Left ventricle myocardium inferior (tissue), 1 donor: Measurements from ENCODE around the gene TANC1. TPM values are rescaled to one million over a fixed set of nuclear protein-coding genes. Genes with fewer than 3 reads are reported as not detected.

ENCODE experiments used
- DNase-seq: peaks from one replicate; pipeline ENCODE4 v3.0.0-alpha.2; 2020
- H3K27ac ChIP-seq: fragments of 200-600 bp; replicated peaks from 2 replicates; pipeline ENCODE4 v1.8.0; 2021
- H3K27me3 ChIP-seq: fragments of 200-600 bp; 2 replicates; pipeline ENCODE4 v1.8.0; 2021; ENCODE audit warnings: low read depth
- H3K36me3 ChIP-seq: fragments of 200-600 bp; 2 replicates; pipeline ENCODE4 v1.8.0; 2021
- H3K4me1 ChIP-seq: fragments of 200-600 bp; 2 replicates; pipeline ENCODE4 v1.8.0; 2021
- H3K4me3 ChIP-seq: fragments of 200-600 bp; 2 replicates; pipeline ENCODE4 v1.8.0; 2021; ENCODE audit warnings: mild to moderate bottlenecking, moderate library complexity
- H3K9me3 ChIP-seq: fragments of 200-600 bp; replicated peaks from 2 replicates; pipeline ENCODE4 v1.8.0; 2021
- intact Hi-C: fragments of 100-400 bp; cut with micrococcal nuclease; formaldehyde crosslinking; loops from one replicate; pipeline ENCODE4 v1.11.0; 2022
- total RNA-seq: library from RNA; stranded (reverse); fragmentation: NEBNext Ultra II Directional; extraction: Animal tissue kit (Norgen Biotek cat#: 25700); gene quantifications from one replicate; pipeline ENCODE4 v1.2.1, GENCODE V29; 2021
- TF ChIP-seq, protein P1 (sequence below): fragments of 200-600 bp; IDR thresholded peaks from 2 replicates; pipeline ENCODE4 v1.8.0; 2021; ENCODE audit warnings: antibody characterized with exemption, mild to moderate bottlenecking, borderline replicate concordance
- donor health status: DM: no; HTN: yes; CAD: no; lungs with severe emphysema.

TANC1 gene
- total RNA-seq, 1 donor from 2014 or later, result 59.7 TPM

DNA sequence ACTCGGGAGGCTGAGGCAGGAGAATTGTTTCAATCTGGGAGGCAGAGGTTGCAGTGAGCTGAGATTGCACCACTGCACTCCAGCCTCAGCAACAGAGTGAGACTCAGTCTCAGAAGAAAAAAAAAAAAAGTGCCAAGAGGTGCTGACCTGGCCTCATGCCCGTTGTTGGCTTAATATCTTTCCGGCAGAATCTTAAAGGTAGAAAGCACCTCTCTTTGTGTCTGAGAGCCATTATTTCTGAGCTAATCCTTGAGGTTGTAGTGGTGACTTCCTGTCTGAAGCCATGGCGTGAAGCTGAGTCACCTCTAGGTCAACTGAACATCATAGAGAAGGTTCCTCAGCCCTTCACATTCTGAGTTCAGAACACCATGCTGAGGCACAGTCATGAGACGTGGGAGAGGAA is 257.6 kb downstream of the TANC1 start:
- TF ChIP-seq, protein P1, sequence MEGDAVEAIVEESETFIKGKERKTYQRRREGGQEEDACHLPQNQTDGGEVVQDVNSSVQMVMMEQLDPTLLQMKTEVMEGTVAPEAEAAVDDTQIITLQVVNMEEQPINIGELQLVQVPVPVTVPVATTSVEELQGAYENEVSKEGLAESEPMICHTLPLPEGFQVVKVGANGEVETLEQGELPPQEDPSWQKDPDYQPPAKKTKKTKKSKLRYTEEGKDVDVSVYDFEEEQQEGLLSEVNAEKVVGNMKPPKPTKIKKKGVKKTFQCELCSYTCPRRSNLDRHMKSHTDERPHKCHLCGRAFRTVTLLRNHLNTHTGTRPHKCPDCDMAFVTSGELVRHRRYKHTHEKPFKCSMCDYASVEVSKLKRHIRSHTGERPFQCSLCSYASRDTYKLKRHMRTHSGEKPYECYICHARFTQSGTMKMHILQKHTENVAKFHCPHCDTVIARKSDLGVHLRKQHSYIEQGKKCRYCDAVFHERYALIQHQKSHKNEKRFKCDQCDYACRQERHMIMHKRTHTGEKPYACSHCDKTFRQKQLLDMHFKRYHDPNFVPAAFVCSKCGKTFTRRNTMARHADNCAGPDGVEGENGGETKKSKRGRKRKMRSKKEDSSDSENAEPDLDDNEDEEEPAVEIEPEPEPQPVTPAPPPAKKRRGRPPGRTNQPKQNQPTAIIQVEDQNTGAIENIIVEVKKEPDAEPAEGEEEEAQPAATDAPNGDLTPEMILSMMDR, result no peak
- H3K27me3 ChIP-seq, result no peaks in the 10 kb centered on the region
- no peak for DNase-seq
- H3K4me3 ChIP-seq, result no peak overlapping the region
- peaks cover 96% of the 10 kb centered on the region for H3K36me3 ChIP-seq
- intact Hi-C loops, result no loop called here
- H3K4me1 ChIP-seq, result peaks cover 78% of the 10 kb centered on the region
- H3K9me3 ChIP-seq, result no peaks in the 10 kb centered on the region
- peak overlapping the region; percentile 79 for H3K27ac ChIP-seq

DNA sequence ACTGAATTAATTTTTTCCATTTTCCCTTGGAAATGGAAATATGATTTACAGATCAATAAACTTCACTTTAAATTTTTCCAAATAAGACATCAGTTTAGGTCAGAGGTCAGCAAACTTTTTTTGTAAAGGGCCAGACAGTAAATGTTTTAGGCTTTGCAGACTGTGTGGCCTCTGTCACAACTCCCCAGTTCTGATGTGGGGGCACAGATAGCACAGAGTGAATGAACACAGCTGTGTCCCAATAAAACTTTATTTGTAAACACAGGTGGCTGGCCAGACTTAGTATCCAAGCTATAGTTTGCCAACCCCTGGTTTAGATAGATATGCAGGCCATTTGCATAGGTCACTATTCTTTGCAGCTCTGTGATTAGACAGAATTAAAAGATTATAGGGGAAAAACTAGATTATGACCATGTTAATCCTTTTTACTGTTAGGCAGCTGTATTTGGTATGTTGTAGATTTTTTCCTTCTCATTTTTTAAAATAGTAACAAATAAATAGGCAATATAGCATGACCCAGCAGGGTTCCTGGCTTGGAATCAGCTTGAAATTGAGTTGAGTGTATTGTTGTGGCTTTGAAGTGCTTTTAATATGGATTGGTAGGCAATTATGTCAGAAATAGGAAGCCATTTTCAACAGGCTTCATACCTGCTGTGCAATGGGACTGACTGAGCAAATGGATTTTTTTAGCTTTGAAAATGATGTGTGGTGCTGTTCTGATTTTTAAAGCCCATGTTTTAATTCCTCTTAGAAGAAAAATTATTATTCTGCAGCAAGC is 258.4 kb downstream of the TANC1 start:
- intact Hi-C loops, result no loop called here
- Histone ChIP-seq H3K4me1 (peaks cover 78% of the 10 kb centered on the region), H3K27me3 (no peaks in the 10 kb centered on the region), H3K36me3 (peaks cover 91% of the 10 kb centered on the region), H3K9me3 (no peaks in the 10 kb centered on the region), H3K27ac (peak overlapping the region; percentile 79), H3K4me3 (no peak overlapping the region)
- TF ChIP-seq, protein P1, result no peak
- DNase-seq, result no peak

DNA sequence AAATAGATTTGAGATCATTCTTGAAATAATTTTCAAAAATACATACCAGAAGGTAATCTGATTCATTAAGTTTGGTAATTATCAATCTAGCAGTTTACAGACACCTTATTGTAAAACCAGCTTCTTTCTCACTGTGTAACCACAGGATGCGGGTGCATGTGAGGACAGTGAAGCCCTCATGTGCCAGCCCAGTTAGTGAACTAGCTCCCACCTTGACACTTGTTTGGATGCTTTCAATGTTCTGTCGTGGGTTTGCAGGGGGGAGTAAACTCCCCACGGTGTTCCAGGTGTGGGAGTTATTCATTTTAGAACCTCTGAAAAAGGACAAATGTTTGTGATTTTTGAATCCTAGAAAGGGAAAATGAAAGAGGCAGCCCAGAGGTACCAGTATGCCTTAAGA is 259.0 kb downstream of the TANC1 start:
- intact Hi-C loops, result no loop called here
- Histone ChIP-seq H3K4me1 (peaks cover 84% of the 10 kb centered on the region), H3K36me3 (peaks cover 84% of the 10 kb centered on the region)

DNA sequence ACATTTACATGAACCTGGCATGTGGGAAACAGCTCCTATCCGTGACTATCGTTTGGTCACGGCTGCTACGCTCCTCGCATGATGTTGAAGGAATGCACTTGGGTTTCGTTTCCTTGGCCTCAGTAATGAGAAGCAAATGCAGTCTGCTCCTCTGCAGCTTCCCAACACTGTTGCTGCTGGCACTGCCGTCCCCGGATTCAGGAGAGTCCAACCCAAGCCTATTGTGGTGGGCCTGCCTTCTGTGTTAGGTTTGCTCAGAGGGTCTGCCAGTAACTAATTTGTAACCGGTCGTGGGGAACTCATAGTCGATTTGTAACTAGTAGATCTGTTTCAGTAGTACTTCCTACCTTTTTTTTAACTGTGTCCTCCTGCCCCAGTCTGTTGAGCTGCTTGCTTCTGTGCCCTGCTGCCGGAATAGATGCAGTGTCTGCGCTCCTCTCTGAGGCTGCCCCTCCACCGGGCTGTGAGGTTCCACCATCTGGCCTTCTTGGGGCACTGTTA is 259.7 kb downstream of the TANC1 start:
- Histone ChIP-seq H3K4me3 (no peak overlapping the region), H3K4me1 (peaks cover 91% of the 10 kb centered on the region), H3K9me3 (no peaks in the 10 kb centered on the region), H3K27me3 (no peaks in the 10 kb centered on the region), H3K36me3 (peaks cover 77% of the 10 kb centered on the region), H3K27ac (peak overlapping the region; percentile 79)
- DNase-seq, result no peak
- TF ChIP-seq, protein P1, result no peak
- intact Hi-C loops, result no loop called here

More for the DNA sequence above, 259.0 kb downstream of the TANC1 start:
- no peak for DNase-seq
- Histone ChIP-seq H3K9me3 (no peaks in the 10 kb centered on the region), H3K27ac (peak overlapping the region; percentile 79), H3K4me3 (no peak overlapping the region), H3K27me3 (no peaks in the 10 kb centered on the region)
- TF ChIP-seq, protein P1, result no peak

DNA sequence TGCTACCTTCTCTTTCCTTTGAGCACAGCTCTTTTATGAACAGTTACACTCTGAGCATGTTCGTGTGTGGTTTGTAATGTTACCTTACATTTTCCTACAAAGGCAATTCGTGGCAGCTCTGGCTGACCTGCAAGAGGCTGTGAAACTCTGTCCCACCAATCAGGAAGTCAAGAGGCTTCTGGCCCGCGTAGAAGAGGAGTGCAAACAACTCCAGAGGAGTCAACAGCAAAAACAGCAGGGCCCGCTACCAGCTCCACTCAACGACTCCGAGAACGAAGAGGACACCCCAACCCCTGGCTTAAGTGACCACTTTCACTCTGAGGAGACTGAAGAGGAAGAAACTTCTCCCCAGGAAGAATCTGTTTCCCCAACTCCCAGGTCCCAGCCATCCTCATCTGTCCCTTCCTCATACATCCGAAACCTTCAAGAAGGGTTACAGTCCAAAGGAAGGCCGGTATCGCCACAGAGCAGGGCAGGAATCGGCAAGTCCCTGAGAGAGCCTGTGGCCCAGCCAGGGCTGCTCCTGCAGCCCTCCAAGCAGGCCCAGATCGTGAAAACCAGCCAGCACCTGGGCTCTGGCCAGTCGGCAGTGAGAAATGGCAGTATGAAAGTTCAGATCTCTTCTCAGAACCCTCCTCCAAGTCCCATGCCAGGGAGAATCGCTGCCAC is 261.2 kb downstream of the TANC1 start:
- no peak for DNase-seq
- no peaks in the 10 kb centered on the region for H3K27me3 ChIP-seq
- peaks cover 82% of the 10 kb centered on the region for H3K4me1 ChIP-seq
- H3K9me3 ChIP-seq, result no peaks in the 10 kb centered on the region
- H3K27ac ChIP-seq, result peak overlapping the region; percentile 79
- H3K36me3 ChIP-seq, result peaks cover 76% of the 10 kb centered on the region
- intact Hi-C loops, result no loop called here
- TF ChIP-seq, protein P1, result no peak
- no peak overlapping the region for H3K4me3 ChIP-seq
